ENCODE measurements around the gene TTC3.

Gene TTC3

GRCh38 chr21:37036177-37036576, 36.9 kb upstream of the TTC3 start:
- ChIA-PET POLR2A (no interaction called here), CTCF (no interaction called here)

DNA sequence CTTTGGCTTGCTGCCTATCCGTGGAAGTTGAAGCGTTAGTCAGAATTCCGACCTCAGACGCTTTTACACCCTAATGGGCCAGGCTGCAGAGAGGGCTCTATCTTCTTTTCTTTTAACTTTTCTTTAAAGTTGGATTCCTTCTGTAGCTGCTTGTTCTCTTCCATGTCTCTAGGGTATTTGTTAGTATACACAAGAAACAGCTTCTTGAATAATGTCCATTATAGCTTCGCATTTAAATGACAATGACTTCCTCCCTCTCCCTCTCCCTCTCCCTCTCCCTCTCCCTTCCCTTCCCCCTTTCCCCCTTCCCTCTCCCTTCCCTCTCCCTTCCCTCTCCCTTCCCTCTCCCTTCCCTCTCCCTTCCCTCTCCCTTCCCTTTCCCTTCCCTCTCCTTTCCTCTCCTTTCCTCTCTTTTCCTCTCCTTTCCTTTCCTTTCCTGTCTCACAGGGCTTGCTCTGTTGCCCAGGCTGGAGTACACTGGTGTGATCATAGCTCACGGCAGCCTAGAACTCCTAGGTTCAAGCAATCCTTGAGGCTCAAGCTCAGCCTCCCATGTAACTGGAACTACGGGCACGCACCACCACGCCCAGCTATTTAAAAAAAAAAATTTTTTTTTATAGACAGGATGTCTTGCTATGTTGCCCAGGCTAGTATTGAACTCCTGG, 33.5 kb upstream of the TTC3 start:
- DNase-seq (ENCODE audit: extremely low spot score): no peak
- ChIA-PET CTCF (interaction anchor here (0.7 kb wide), 1 partner anchor 409 kb away, joined by 3 read pairs; no protein-coding TSS in a partner anchor), POLR2A (no interaction called here)
- TF ChIP-seq CTBP1 (IDR thresholded peaks at IDR 0.05; ENCODE audit: borderline replicate concordance): no peak
- no peak for TF ChIP-seq FOXK2 (IDR thresholded peaks at IDR 0.05)
- no peak for TF ChIP-seq TARDBP (IDR thresholded peaks at IDR 0.05)
- TF ChIP-seq FOXM1 (IDR thresholded peaks at IDR 0.05; ENCODE audit: borderline replicate concordance): no peak
- TF ChIP-seq ARNT (IDR thresholded peaks at IDR 0.05): no peak
- no peak for TF ChIP-seq L3MBTL2 (conservative IDR thresholded peaks at IDR 0.05)
- no peak for TF ChIP-seq BHLHE40 (IDR thresholded peaks at IDR 0.05; ENCODE audit: borderline replicate concordance)
- TF ChIP-seq SUZ12 (IDR thresholded peaks at IDR 0.05): no peak
- TF ChIP-seq HDGF (IDR thresholded peaks at IDR 0.05; ENCODE audit: borderline replicate concordance): no peak
- no peak for TF ChIP-seq NFRKB (IDR thresholded peaks at IDR 0.05)
- no peak for TF ChIP-seq SP1 (IDR thresholded peaks at IDR 0.05)
- TF ChIP-seq FOXA1 (IDR thresholded peaks at IDR 0.05): no peak
- no peak for TF ChIP-seq LEF1 (IDR thresholded peaks at IDR 0.05; ENCODE audit: borderline replicate concordance)
- no peak for TF ChIP-seq PKNOX1 (IDR thresholded peaks at IDR 0.05)
- no peak for TF ChIP-seq ZNF384 (IDR thresholded peaks at IDR 0.05)
- TF ChIP-seq ELF4 (IDR thresholded peaks at IDR 0.05): no peak

More at GRCh38 chr21:37036177-37036576, 36.9 kb upstream of the TTC3 start:
- TF ChIP-seq BHLHE40 (IDR thresholded peaks at IDR 0.05; ENCODE audit: borderline replicate concordance): no peak
- TF ChIP-seq FOXA1 (IDR thresholded peaks at IDR 0.05): no peak
- no peak for DNase-seq (ENCODE audit: extremely low spot score)

GRCh38 chr21:37040212-37040611, 32.8 kb upstream of the TTC3 start:
- ChIA-PET POLR2A (no interaction called here), CTCF (interaction anchor here (0.7 kb wide), 1 partner anchor 410 kb away, joined by 3 read pairs; no protein-coding TSS in a partner anchor)
- no peak for TF ChIP-seq FOXK2 (IDR thresholded peaks at IDR 0.05)
- TF ChIP-seq FOXA1 (IDR thresholded peaks at IDR 0.05): no peak
- no peak for TF ChIP-seq NFRKB (IDR thresholded peaks at IDR 0.05)
- no peak for TF ChIP-seq BHLHE40 (IDR thresholded peaks at IDR 0.05; ENCODE audit: borderline replicate concordance)
- TF ChIP-seq LEF1 (IDR thresholded peaks at IDR 0.05; ENCODE audit: borderline replicate concordance): no peak
- no peak for TF ChIP-seq ARNT (IDR thresholded peaks at IDR 0.05)
- TF ChIP-seq CTBP1 (IDR thresholded peaks at IDR 0.05; ENCODE audit: borderline replicate concordance): no peak
- no peak for TF ChIP-seq SUZ12 (IDR thresholded peaks at IDR 0.05)
- DNase-seq (ENCODE audit: extremely low spot score): no peak

DNA sequence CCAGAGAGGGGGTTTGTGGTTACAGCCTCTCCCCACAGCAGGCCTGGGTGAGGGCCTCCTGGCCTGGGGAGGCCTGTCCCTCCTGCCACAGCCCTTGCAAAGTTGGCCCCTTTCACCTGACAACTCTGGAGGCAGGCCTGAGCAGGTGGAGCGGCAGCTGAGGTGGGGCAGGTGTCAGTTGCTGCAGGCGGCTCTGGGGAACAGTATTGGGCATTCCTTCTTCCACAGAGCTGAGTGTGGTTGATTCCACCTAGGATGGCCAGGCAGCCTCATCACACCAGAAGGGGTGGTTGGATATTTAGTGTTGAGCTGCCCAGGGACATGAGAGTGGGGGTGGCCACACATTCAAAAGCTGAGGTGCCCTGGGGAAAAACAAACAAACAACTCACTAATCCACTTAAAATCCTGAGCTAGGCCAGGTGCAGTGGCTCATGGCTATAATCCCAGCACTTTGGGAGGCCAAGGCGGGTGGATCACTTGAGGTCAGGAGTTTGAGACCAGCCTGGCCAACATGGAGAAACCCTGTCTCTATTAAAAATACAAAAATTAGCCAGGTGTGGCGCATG, 31.3 kb upstream of the TTC3 start:
- POLR2A ChIA-PET: no interaction called here
- DNase-seq (ENCODE audit: extremely low spot score): no peak
- TF ChIP-seq LEF1 (IDR thresholded peaks at IDR 0.05; ENCODE audit: borderline replicate concordance): no peak
- TF ChIP-seq SUZ12 (IDR thresholded peaks at IDR 0.05): no peak
- TF ChIP-seq ARNT (IDR thresholded peaks at IDR 0.05): no peak
- no peak for TF ChIP-seq L3MBTL2 (conservative IDR thresholded peaks at IDR 0.05)
- no peak for TF ChIP-seq ELF4 (IDR thresholded peaks at IDR 0.05)
- TF ChIP-seq TARDBP (IDR thresholded peaks at IDR 0.05): no peak
- no peak for TF ChIP-seq CTBP1 (IDR thresholded peaks at IDR 0.05; ENCODE audit: borderline replicate concordance)
- no peak for TF ChIP-seq SP1 (IDR thresholded peaks at IDR 0.05)
- CTCF ChIA-PET: no interaction called here

DNA sequence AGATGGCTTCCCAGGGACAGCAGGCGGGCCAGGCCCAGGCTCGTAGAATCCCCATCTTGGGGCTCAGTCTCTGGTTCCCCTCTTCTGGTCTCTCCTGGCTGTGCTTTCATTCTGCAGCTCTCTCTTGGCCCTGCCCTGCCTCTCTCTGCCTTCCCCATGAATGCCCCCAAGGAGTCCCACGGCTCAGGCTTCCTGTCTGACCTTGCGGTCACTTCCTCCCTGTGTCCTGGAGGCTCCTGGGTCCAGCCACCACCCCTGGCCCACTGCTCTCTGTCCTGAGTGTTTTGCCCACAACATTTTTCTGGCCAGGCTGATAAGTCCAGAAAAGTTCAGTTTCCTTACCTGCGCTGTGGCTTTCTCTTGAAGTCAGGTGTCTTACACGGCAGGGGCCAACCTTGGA, 29.2 kb upstream of the TTC3 start:
- ChIA-PET POLR2A (no interaction called here), CTCF (no interaction called here)
- TF ChIP-seq FOXM1 (IDR thresholded peaks at IDR 0.05; ENCODE audit: borderline replicate concordance) (no peak), LEF1 (IDR thresholded peaks at IDR 0.05; ENCODE audit: borderline replicate concordance) (no peak), ELF4 (IDR thresholded peaks at IDR 0.05) (no peak), ZNF384 (IDR thresholded peaks at IDR 0.05) (no peak), FOXK2 (IDR thresholded peaks at IDR 0.05) (no peak), L3MBTL2 (conservative IDR thresholded peaks at IDR 0.05) (no peak), NFRKB (IDR thresholded peaks at IDR 0.05) (no peak), TARDBP (IDR thresholded peaks at IDR 0.05) (no peak), SP1 (IDR thresholded peaks at IDR 0.05) (no peak), BHLHE40 (IDR thresholded peaks at IDR 0.05; ENCODE audit: borderline replicate concordance) (no peak), HDGF (IDR thresholded peaks at IDR 0.05; ENCODE audit: borderline replicate concordance) (no peak), SUZ12 (IDR thresholded peaks at IDR 0.05) (no peak), PKNOX1 (IDR thresholded peaks at IDR 0.05) (no peak), CTBP1 (IDR thresholded peaks at IDR 0.05; ENCODE audit: borderline replicate concordance) (no peak), ARNT (IDR thresholded peaks at IDR 0.05) (no peak)
- DNase-seq (ENCODE audit: extremely low spot score): no peak

GRCh38 chr21:37044643-37045042, 28.4 kb upstream of the TTC3 start:
- no peak for DNase-seq (ENCODE audit: extremely low spot score)
- TF ChIP-seq ARNT (IDR thresholded peaks at IDR 0.05) (no peak), SP1 (IDR thresholded peaks at IDR 0.05) (no peak)
- ChIA-PET POLR2A (no interaction called here), CTCF (no interaction called here)

DNA sequence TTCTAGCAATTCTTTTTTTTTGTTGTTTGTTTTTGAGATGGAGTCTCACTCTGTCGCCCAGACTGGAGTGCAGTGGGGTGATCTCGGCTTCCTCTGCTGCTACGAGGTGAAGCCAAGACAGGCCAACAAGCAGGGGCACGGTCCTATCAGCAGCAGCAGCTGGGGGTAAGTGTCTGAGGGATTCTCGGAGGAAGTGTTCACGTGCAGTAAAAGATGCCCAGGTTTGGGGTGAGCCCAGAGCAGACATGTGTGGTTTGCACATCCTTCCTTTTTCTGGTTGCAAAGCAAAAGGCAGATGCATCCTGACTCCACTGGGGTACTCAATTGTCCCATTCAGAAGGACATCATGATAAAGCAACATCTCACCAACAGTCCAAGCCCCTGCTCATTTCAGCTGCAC, 27.9 kb upstream of the TTC3 start:
- POLR2A ChIA-PET: no interaction called here
- CTCF ChIA-PET: no interaction called here
- TF ChIP-seq L3MBTL2 (conservative IDR thresholded peaks at IDR 0.05): no peak
- no peak for TF ChIP-seq SUZ12 (IDR thresholded peaks at IDR 0.05)
- no peak for TF ChIP-seq ELF4 (IDR thresholded peaks at IDR 0.05)
- no peak for TF ChIP-seq ZNF384 (IDR thresholded peaks at IDR 0.05)
- no peak for TF ChIP-seq NFRKB (IDR thresholded peaks at IDR 0.05)
- TF ChIP-seq PKNOX1 (IDR thresholded peaks at IDR 0.05): no peak
- no peak for TF ChIP-seq FOXM1 (IDR thresholded peaks at IDR 0.05; ENCODE audit: borderline replicate concordance)
- TF ChIP-seq BHLHE40 (IDR thresholded peaks at IDR 0.05; ENCODE audit: borderline replicate concordance): no peak
- no peak for TF ChIP-seq TARDBP (IDR thresholded peaks at IDR 0.05)
- TF ChIP-seq FOXK2 (IDR thresholded peaks at IDR 0.05): no peak
- TF ChIP-seq FOXA1 (IDR thresholded peaks at IDR 0.05): no peak
- TF ChIP-seq LEF1 (IDR thresholded peaks at IDR 0.05; ENCODE audit: borderline replicate concordance): no peak
- TF ChIP-seq HDGF (IDR thresholded peaks at IDR 0.05; ENCODE audit: borderline replicate concordance): no peak
- TF ChIP-seq ARNT (IDR thresholded peaks at IDR 0.05): no peak
- no peak for TF ChIP-seq CTBP1 (IDR thresholded peaks at IDR 0.05; ENCODE audit: borderline replicate concordance)
- no peak for TF ChIP-seq SP1 (IDR thresholded peaks at IDR 0.05)
- DNase-seq (ENCODE audit: extremely low spot score): no peak
